Thoracic aorta (tissue), 2 donors: ENCODE data around the gene TIFAB. TPM values are rescaled to one million over a fixed set of nuclear protein-coding genes. Genes with fewer than 3 reads are reported as not detected.

Experiments used
- ATAC-seq: fragments of 150-250 bp; one replicate; pipeline ENCODE4 v1.8.0; 2017; ENCODE audit warnings: low read depth; ENCODE audit not compliant: insufficient number of reproducible peaks, low FRiP score
- DNase-seq: peaks from one replicate; pipeline ENCODE4 v3.0.0-alpha.2; 2020; ENCODE audit warnings: low spot score
- H3K27ac ChIP-seq, 2 donors: fragments of 200-600 bp; sonication (generic); 1 replicate in 1 of 2; 2 replicates in 1 of 2; pipeline ENCODE4 v1.5.1; 2016; ENCODE audit warnings: mild to moderate bottlenecking in 2 of 2, moderate library complexity in 2 of 2
- H3K27me3 ChIP-seq: fragments of 200-600 bp; sonication (generic); replicated peaks from 2 replicates; pipeline ENCODE4 v1.6.0; 2016; ENCODE audit warnings: mild to moderate bottlenecking; ENCODE audit not compliant: insufficient read depth
- H3K36me3 ChIP-seq: fragments of 200-600 bp; sonication (generic); one replicate; pipeline ENCODE4 v1.5.1; 2016
- H3K4me1 ChIP-seq, 2 donors: fragments of 200-600 bp; sonication (generic); 1 replicate in 1 of 2; 2 replicates in 1 of 2; pipeline versions ENCODE4 v1.5.1 to v1.6.0; 2016; ENCODE audit warnings: low read depth in 2 of 2, mild to moderate bottlenecking in 1 of 2; ENCODE audit not compliant: control insufficient read depth in 1 of 2
- H3K4me3 ChIP-seq: fragments of 200-600 bp; sonication (generic); 2 replicates; pipeline ENCODE4 v1.5.1; 2016; ENCODE audit warnings: mild to moderate bottlenecking
- H3K9me3 ChIP-seq: fragments of 200-600 bp; sonication (generic); 2 replicates; pipeline ENCODE4 v1.5.1; 2016
- total RNA-seq, 2 donors: library from RNA; depleted of rRNA; stranded (reverse); fragments of >200 nt; gene quantifications; one replicate each; pipeline versions ENCODE4 v1.1.0 to v1.2.3, GENCODE V29; 2016
- TF ChIP-seq, protein P1 (sequence below): fragments of 200-600 bp; sonication (generic); IDR thresholded peaks from one replicate; pipeline ENCODE4 v1.5.1; 2019; ENCODE audit warnings: antibody characterized with exemption

Gene TIFAB
- total RNA-seq, 2 donors from 2014 or later: not detected

- peak; percentile 84 for ATAC-seq
- H3K27ac ChIP-seq: no peak overlapping the region
- TF ChIP-seq, protein P1, sequence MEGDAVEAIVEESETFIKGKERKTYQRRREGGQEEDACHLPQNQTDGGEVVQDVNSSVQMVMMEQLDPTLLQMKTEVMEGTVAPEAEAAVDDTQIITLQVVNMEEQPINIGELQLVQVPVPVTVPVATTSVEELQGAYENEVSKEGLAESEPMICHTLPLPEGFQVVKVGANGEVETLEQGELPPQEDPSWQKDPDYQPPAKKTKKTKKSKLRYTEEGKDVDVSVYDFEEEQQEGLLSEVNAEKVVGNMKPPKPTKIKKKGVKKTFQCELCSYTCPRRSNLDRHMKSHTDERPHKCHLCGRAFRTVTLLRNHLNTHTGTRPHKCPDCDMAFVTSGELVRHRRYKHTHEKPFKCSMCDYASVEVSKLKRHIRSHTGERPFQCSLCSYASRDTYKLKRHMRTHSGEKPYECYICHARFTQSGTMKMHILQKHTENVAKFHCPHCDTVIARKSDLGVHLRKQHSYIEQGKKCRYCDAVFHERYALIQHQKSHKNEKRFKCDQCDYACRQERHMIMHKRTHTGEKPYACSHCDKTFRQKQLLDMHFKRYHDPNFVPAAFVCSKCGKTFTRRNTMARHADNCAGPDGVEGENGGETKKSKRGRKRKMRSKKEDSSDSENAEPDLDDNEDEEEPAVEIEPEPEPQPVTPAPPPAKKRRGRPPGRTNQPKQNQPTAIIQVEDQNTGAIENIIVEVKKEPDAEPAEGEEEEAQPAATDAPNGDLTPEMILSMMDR: no peak
These were observed 14.2 kb downstream of the TIFAB start for GRCh38 chr5:135437796-135438560.

DNA sequence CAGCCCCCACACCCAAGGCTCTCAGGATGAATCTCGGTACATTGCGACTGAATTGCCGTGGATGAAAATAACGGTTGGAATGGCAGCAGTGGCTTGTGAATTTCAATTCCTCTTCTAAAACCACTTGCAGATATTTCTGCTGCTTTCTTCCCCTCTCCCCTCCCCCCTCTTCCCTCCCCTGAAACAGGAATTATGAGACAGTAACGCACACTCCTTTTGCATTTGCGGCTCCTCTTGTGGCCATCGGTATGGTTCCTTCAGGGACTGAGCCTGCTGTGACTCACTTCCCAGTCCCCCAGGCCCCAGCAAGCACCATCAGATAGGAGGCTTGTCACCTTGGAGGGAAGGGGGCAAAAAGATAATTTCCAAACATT lies 14.7 kb downstream of the TIFAB start:
- Histone ChIP-seq H3K27ac (no peak overlapping the region), H3K4me3 (no peak overlapping the region), H3K9me3 (no peaks in the 10 kb centered on the region), H3K4me1 (peaks cover 9 to 20% of the 10 kb centered on the region in 2 donors), H3K36me3 (no peaks in the 10 kb centered on the region), H3K27me3 (no peaks in the 10 kb centered on the region)
- TF ChIP-seq, protein P1: no peak
- DNase-seq (no peak), ATAC-seq (no peak)

More at GRCh38 chr5:135437796-135438560, 14.2 kb downstream of the TIFAB start:
- no peak overlapping the region for H3K4me3 ChIP-seq
- H3K4me1 ChIP-seq: peaks cover 9 to 21% of the 10 kb centered on the region in 2 donors
- peak; percentile 52 for DNase-seq
- H3K27me3 ChIP-seq: no peaks in the 10 kb centered on the region
- no peaks in the 10 kb centered on the region for H3K9me3 ChIP-seq
- H3K36me3 ChIP-seq: no peaks in the 10 kb centered on the region

GRCh38 chr5:135436951-135437418 lies 15.2 kb downstream of the TIFAB start:
- Histone ChIP-seq H3K4me3 (no peak overlapping the region), H3K27me3 (no peaks in the 10 kb centered on the region), H3K4me1 (peaks cover 9 to 20% of the 10 kb centered on the region in 2 donors), H3K9me3 (no peaks in the 10 kb centered on the region), H3K36me3 (no peaks in the 10 kb centered on the region), H3K27ac (no peak overlapping the region)
- TF ChIP-seq, protein P1: no peak
- DNase-seq: no peak
- ATAC-seq: no peak

DNA sequence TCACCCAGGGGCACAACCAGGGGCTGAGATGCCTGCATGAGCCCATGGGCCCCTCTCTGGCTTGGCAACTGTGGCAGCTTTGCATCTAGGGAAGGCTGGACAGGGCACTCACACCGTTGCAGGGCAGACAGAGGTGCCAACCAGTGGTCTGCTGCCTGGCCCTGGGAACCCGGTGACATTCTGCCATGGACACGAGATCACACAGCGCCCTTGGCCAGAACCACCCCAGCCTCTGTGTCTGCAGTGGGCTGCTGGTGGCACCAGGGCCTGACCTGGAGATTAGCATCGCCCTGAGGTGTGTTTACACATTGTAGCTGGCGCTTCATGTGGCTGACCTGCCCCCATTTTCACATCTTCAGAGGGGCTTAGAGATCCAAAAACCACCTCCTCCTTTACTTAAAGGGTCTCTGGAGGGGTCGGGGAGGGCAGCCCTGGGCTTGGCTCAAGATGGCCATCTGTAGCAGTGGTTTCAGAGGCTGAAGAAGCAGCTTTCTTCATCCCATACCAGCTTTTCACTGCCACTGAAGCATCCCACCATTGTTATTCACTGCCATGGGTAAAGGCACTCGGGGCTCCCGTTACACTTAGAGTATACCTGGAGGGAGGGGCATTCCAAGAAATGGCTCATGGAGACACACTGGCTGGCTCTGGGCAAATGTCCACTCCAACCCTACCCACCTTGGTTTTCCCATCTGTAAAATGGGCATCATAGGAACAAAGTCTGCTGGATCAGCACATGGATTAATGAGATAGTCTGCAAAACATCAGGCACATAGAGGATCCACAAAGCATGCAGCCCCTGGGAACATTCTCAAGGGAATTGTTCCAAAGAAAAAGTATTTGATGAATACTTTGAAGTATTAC lies 16.5 kb downstream of the TIFAB start:
- H3K4me1 ChIP-seq: peaks cover 9 to 20% of the 10 kb centered on the region in 2 donors

More for the DNA sequence above, 16.5 kb downstream of the TIFAB start:
- DNase-seq: no peak
- no peak for ATAC-seq
- TF ChIP-seq, protein P1: no peak
- Histone ChIP-seq H3K27ac (no peak overlapping the region), H3K9me3 (no peaks in the 10 kb centered on the region), H3K27me3 (no peaks in the 10 kb centered on the region), H3K4me3 (no peak overlapping the region), H3K36me3 (no peaks in the 10 kb centered on the region)
